Measurements from ENCODE around the gene CCDC160.

DNA sequence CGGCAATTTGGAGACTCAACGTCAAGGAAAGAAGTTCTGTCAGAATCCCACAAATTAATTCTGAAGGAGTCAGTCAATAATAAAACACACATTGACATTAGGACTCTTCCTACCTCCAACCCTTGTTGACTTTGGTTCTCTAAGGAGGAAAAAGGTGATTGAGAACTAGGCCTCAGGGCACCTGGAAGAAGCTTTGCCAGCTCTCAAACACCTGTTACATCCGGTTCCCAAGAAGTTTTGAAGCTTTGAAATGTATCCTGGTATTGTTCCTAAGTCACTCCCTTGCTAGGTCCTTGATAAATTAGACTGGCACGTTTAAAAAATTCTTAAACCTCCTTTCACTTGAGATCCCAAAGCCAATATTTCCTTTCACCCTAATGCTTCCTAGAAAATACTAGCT lies 1.7 kb upstream of the CCDC160 start:
- TF ChIP-seq, protein P1, sequence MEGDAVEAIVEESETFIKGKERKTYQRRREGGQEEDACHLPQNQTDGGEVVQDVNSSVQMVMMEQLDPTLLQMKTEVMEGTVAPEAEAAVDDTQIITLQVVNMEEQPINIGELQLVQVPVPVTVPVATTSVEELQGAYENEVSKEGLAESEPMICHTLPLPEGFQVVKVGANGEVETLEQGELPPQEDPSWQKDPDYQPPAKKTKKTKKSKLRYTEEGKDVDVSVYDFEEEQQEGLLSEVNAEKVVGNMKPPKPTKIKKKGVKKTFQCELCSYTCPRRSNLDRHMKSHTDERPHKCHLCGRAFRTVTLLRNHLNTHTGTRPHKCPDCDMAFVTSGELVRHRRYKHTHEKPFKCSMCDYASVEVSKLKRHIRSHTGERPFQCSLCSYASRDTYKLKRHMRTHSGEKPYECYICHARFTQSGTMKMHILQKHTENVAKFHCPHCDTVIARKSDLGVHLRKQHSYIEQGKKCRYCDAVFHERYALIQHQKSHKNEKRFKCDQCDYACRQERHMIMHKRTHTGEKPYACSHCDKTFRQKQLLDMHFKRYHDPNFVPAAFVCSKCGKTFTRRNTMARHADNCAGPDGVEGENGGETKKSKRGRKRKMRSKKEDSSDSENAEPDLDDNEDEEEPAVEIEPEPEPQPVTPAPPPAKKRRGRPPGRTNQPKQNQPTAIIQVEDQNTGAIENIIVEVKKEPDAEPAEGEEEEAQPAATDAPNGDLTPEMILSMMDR (IDR thresholded peaks at IDR 0.05; ENCODE audit: insufficient read depth, low read length, poor library complexity, severe bottlenecking) = no peak
- no peak for TF ChIP-seq EZH2phosphoT487 (conservative IDR thresholded peaks at IDR 0.05; ENCODE audit: low read length)
